NT2/D1 (cell line): Measurements from ENCODE around the gene LHFPL6.

Experiments
- DNase-seq: peaks from one replicate; pipeline ENCODE4 v3.0.0-alpha.2; 2011; ENCODE audit warnings: low read depth, low spot score
- H3K27me3 ChIP-seq: 2 replicates; pipeline ENCODE4 v1.6.0; 2011; ENCODE audit warnings: mild to moderate bottlenecking; ENCODE audit not compliant: insufficient read length, insufficient read depth
- H3K36me3 ChIP-seq: 2 replicates; pipeline ENCODE4 v1.6.1; 2011; ENCODE audit warnings: mild to moderate bottlenecking, low read length, mixed read lengths; ENCODE audit not compliant: insufficient read depth, insufficient read length
- H3K4me1 ChIP-seq: 2 replicates; pipeline ENCODE4 v1.5.1; 2011; ENCODE audit not compliant: insufficient read depth, insufficient read length
- H3K4me3 ChIP-seq: 2 replicates; pipeline ENCODE4 v1.5.1; 2011; ENCODE audit warnings: low read depth; ENCODE audit not compliant: insufficient read length
- H3K9ac ChIP-seq: 2 replicates; pipeline ENCODE4 v1.6.0; 2011; ENCODE audit warnings: low read depth; ENCODE audit not compliant: insufficient read length
- H3K9me3 ChIP-seq: 2 replicates; pipeline ENCODE4 v1.5.1; 2011; ENCODE audit warnings: mild to moderate bottlenecking, low read length; ENCODE audit not compliant: insufficient read depth
- SUZ12 ChIP-seq: IDR thresholded peaks from 2 replicates; pipeline ENCODE4 v1.6.1; 2011; ENCODE audit not compliant: insufficient read length, insufficient read depth; ENCODE audit errors: extremely low read depth
- YY1 ChIP-seq: IDR thresholded peaks from 2 replicates; pipeline ENCODE4 v1.6.1; 2011; ENCODE audit not compliant: insufficient read length, insufficient read depth
- ZNF274 ChIP-seq: IDR thresholded peaks from 2 replicates; pipeline ENCODE4 v1.6.1; 2011; ENCODE audit warnings: mild to moderate bottlenecking, low read depth, low read length

Gene LHFPL6

GRCh38 chr13:39451860-39452301 lies 151.1 kb downstream of the LHFPL6 start:
- Histone ChIP-seq H3K27me3 (no peaks in the 10 kb centered on the region), H3K4me3 (no peak overlapping the region), H3K36me3 (no peaks in the 10 kb centered on the region), H3K9ac (no peak overlapping the region), H3K4me1 (no peaks in the 10 kb centered on the region), H3K9me3 (no peaks in the 10 kb centered on the region)
- no peak for DNase-seq
- TF ChIP-seq YY1: no peak
- TF ChIP-seq ZNF274: no peak
- no peak for TF ChIP-seq SUZ12

GRCh38 chr13:39451301-39451700 lies 151.7 kb downstream of the LHFPL6 start:
- no peak for TF ChIP-seq YY1
- no peak for TF ChIP-seq ZNF274
- TF ChIP-seq SUZ12: no peak
- Histone ChIP-seq H3K4me1 (no peaks in the 10 kb centered on the region), H3K36me3 (no peaks in the 10 kb centered on the region), H3K9ac (no peak overlapping the region), H3K9me3 (no peaks in the 10 kb centered on the region), H3K4me3 (no peak overlapping the region), H3K27me3 (no peaks in the 10 kb centered on the region)
- DNase-seq: no peak

- no peak for DNase-seq
- TF ChIP-seq ZNF274: no peak
- TF ChIP-seq SUZ12: no peak
- TF ChIP-seq YY1: no peak
- Histone ChIP-seq H3K9ac (no peak overlapping the region), H3K4me3 (no peak overlapping the region), H3K36me3 (no peaks in the 10 kb centered on the region), H3K4me1 (no peaks in the 10 kb centered on the region), H3K9me3 (no peaks in the 10 kb centered on the region), H3K27me3 (no peaks in the 10 kb centered on the region)
These were observed 152.8 kb downstream of the LHFPL6 start for GRCh38 chr13:39450176-39450575.

GRCh38 chr13:39448834-39449233 lies 154.2 kb downstream of the LHFPL6 start:
- Histone ChIP-seq H3K4me1 (no peaks in the 10 kb centered on the region), H3K27me3 (no peaks in the 10 kb centered on the region), H3K4me3 (no peak overlapping the region), H3K36me3 (no peaks in the 10 kb centered on the region), H3K9me3 (no peaks in the 10 kb centered on the region; the same call in 1 of the 2 replicates), H3K9ac (no peak overlapping the region)
- no peak for DNase-seq
- TF ChIP-seq YY1 (no peak), ZNF274 (no peak), SUZ12 (no peak)

GRCh38 chr13:39446865-39447264 lies 156.1 kb downstream of the LHFPL6 start:
- Histone ChIP-seq H3K27me3 (no peaks in the 10 kb centered on the region), H3K9me3 (no peaks in the 10 kb centered on the region; the same call in 1 of the 2 replicates), H3K4me1 (no peaks in the 10 kb centered on the region), H3K4me3 (no peak overlapping the region), H3K9ac (no peak overlapping the region), H3K36me3 (no peaks in the 10 kb centered on the region)
- DNase-seq: no peak
- TF ChIP-seq ZNF274: no peak
- TF ChIP-seq SUZ12: no peak
- TF ChIP-seq YY1: no peak

- Histone ChIP-seq H3K9ac (no peak overlapping the region), H3K4me3 (no peak overlapping the region)
- TF ChIP-seq SUZ12 (no peak), YY1 (no peak), ZNF274 (no peak)
These were observed 158.1 kb downstream of the LHFPL6 start for GRCh38 chr13:39444866-39445265.

GRCh38 chr13:39433651-39434050 lies 169.3 kb downstream of the LHFPL6 start:
- TF ChIP-seq YY1 (no peak), SUZ12 (no peak)
- H3K9me3 ChIP-seq: peaks cover 35% of the 10 kb centered on the region
- no peak overlapping the region for H3K4me3 ChIP-seq
- DNase-seq: no peak
- H3K4me1 ChIP-seq: no peaks in the 10 kb centered on the region
- H3K36me3 ChIP-seq: no peaks in the 10 kb centered on the region
- no peak overlapping the region for H3K9ac ChIP-seq
- H3K27me3 ChIP-seq: no peaks in the 10 kb centered on the region

More at GRCh38 chr13:39444866-39445265, 158.1 kb downstream of the LHFPL6 start:
- DNase-seq: no peak
- Histone ChIP-seq H3K4me1 (no peaks in the 10 kb centered on the region), H3K27me3 (no peaks in the 10 kb centered on the region), H3K9me3 (peaks cover 10% of the 10 kb centered on the region), H3K36me3 (no peaks in the 10 kb centered on the region)

GRCh38 chr13:39432196-39432595 lies 170.8 kb downstream of the LHFPL6 start:
- Histone ChIP-seq H3K9me3 (peaks cover 32% of the 10 kb centered on the region), H3K4me1 (no peaks in the 10 kb centered on the region), H3K9ac (no peak overlapping the region), H3K36me3 (no peaks in the 10 kb centered on the region), H3K4me3 (no peak overlapping the region), H3K27me3 (no peaks in the 10 kb centered on the region)
- TF ChIP-seq YY1 (no peak), ZNF274 (no peak), SUZ12 (no peak)
- no peak for DNase-seq
